G401 (cell line): ENCODE data around the gene COL23A1. TPM values are rescaled to one million over a fixed set of nuclear protein-coding genes. Genes with fewer than 3 reads are reported as not detected.

Source experiments
- DNase-seq: peaks from one replicate; pipeline ENCODE4 v3.0.0-alpha.2; 2015; ENCODE audit warnings: low spot score
- in situ Hi-C: cut with HindIII; loops from 2 replicates; pipeline ENCODE4 v1.10.0; 2016; ENCODE audit warnings: low sequenced_read_pairs, mixed read lengths
- total RNA-seq: library from RNA; depleted of rRNA; stranded (reverse); fragments of >200 nt; shearing (Covaris generic); gene quantifications from 2 replicates; pipeline ENCODE4 v1.2.3, GENCODE V29; 2014

COL23A1 gene
- total RNA-seq, 1 experiment from 2014 or later: not detected

DNA sequence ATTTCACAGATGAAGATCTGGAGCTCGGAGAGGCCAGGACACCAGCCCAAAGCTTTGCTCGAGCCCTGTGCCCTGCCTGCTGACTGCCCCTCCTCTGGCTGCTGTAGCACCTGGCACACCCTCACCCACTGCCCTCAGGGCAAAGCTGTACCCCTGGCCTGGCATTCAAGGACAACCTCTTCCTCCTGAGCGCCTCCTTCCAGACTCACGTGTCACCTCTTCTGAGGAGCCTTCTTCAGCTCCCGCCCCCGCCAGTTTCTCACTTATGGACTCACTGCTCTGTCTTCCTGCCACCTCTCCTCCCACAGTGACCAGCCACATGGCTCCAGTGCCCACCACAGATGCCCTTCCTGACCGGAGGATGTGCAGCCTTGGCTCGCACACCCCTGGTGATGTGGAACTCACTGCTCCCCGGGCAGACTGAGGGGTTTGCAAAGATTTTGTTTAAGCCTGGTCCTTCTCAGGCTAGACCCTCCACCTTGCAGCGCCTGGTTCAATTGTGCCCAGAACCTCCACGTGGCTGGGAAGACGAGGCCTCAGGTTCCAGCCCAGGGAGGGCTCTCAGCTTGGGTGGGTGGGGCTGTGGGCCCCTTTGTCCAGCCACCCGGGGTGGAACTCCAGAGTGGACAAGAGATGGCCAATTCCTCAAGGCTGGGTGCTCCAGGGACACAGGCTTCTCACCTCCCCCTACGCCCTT is 311.0 kb downstream of the COL23A1 start:
- DNase-seq: no peak
- in situ Hi-C loops: no loop called here

GRCh38 chr5:178278358-178279023 is 311.7 kb downstream of the COL23A1 start:
- in situ Hi-C loops: no loop called here
- no peak for DNase-seq

DNA sequence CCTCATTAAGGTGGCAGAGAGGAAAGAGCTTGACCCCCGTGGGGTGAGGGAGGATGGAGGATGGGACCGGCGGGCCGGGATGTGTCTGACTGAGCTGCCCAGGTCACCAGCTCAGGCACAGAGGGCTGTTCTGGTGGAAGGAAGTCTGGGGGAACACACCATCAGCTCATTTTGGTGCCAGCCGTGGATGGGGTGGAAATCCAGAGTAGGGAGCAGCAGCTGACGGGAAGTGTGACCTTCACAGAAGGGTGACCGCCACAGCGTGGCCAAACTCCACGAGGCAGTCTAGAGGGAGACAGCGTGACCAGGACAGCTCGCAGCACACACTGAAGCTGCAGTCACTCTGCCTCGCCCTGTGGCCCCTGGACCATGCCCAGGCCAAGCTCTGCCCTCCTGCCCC is 312.3 kb downstream of the COL23A1 start:
- DNase-seq: no peak
- in situ Hi-C loops: no loop called here

DNA sequence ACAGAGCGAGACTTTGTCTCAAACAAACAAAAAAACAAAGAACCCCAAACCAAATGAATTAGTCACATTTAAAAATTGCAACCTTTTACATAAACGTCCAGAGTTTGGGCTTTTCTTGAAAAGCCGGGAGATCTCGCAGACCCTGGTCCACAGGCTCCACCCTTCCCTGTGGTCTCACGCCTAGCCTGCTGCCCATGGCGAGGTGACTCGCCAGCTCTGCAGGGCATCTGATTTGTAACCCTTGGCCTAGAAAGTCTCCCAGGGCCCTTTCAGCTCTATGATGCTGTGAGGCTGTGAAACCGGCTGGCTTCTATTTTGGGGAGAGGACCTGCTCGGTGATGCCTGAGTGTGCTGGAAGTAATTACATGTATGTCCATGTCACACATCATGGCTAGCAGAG is 312.8 kb downstream of the COL23A1 start:
- in situ Hi-C loops: no loop called here
- no peak for DNase-seq

- in situ Hi-C loops: no loop called here
- no peak for DNase-seq
Observed at GRCh38 chr5:178274781-178275537, 315.2 kb downstream of the COL23A1 start.

DNA sequence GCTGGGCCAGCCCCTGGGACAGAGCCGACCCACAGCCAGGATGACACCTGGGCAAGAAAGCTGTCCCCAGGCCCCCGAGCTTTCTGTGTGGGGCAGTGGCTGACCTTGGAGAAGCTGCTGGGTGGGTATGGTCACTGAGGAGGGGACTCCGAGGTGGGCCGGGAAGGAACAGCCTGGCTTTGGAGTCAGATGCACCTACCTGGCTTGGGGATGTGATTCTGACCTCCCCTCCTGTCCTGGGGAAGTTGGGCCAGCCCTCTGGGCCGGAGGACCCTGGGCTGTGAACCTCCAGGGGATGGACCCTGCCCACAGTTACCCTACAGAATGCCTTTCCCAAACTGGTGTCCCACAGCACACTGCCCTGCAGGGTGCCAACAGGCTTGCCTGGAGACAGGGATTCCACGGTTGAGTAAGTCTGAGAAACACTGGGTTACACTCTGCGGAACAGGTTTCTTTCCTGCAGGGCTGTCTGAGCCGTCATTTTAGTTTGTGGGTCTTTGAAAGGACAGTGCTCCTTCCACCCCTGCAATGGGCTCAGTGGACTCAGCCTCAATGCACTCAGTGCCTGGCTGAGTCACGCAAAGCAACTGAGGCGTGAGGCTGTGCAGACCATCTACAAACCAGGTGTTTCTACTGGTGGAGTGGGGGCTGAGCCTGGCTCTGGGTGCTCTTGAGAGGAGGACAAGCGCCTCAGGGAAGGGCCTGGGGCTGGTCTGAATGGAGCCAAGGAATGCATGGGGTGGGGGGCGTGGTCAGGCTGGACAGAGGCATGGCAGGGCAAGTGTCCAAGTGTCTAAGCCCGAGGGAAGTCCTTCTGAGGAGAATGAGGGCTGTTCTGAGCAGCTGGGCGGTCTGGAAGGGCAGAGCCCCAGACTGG is 316.3 kb downstream of the COL23A1 start:
- no peak for DNase-seq
- in situ Hi-C loops: no loop called here

- peak; percentile 15 for DNase-seq
- in situ Hi-C loops: no loop called here
Observed at GRCh38 chr5:178273041-178273440, 317.2 kb downstream of the COL23A1 start.

DNA sequence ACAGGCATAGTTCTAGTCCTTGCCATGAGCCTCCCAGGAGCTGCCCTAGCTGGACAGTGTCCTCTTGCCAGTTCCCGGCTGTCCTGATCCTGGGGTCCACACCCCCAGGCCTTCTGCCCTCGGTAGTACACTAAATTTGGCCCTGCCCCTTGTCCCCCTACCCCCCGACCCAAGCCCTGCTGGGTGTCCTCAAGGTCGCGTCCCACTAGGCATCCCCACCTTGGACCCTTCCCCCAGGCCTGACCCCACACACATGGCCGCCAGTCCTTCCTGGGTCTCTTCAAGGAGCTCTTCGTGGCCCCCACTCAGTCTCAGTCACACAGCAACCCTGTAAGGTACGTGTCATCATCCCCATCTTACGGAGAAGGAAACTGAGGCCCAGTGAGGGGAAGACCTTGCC is 317.6 kb downstream of the COL23A1 start:
- in situ Hi-C loops: no loop called here
- no peak for DNase-seq

DNA sequence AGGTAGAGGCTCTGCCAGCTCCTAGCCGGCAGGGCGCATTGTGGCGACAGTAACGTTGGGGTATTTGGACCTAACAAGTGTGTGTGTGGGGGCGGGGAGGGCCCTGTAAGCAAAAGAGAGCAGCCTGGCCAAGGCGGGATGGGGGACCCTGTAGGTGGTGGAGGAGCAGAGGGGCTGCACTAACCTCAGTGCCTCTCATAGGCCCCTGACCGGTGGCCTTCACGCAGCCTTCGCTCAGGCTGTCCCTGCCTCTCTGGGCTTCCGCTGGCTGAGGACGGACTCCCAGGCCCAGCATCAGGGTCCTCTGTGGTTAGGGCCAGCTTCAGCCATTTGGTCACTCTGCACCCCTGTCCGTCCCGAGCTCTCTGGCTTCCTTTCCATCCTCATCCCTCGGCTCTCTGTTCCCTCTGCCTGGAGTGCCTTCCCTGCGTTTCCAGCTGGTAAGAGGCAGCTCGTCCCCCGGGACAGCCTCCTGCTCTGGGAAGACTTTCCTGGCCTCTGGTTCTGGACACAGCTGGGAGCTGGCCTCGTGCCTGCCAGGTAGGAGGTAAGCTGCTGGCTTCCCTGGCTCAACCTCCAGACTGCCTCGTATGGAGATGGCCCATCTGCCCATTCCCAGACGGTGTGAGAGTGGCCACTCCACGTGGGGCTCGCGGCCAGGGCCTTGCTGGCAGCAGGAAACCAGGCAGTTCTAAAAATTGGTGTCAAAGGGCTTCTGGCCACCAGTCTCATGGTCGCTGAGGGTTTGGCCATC is 318.3 kb downstream of the COL23A1 start:
- DNase-seq: peak; percentile 74
- in situ Hi-C loops: no loop called here

DNA sequence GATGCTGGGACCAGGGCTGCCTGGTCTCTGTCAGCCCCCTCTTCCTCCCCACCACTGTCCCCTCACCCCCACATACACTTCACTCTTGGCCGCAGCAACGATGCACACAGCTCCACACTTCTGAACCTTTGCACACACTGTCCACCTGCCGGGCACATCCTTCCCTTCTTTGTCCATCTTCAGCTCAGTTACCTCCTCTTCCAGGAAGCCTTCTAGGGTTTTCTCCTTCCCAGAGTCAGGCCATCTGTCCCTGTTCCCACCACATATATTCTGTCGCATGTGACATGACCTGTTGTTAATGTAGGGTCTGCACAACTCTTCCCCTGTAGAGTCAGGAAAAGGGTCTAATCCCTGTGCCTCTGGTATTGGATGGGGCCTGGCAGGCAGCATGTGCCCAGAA is 319.0 kb downstream of the COL23A1 start:
- in situ Hi-C loops: no loop called here

DNA sequence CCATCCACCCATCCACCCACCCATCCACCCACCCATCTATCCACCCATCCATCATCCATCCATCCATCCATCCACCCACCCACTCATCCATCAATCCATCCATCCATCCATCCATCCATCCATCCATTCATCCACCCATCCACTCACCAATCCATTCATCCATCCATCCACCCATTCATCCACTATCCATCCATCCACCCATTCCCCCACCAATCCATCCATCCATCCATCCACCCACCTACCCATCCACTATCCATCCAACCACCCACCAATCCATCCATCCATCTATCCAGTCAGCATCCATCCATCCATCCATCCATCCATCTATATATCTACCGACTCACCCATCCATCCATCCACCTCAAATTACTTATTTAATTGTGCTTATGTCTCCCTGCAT is 320.7 kb downstream of the COL23A1 start:
- DNase-seq: no peak
- in situ Hi-C loops: no loop called here

More for the DNA sequence above, 319.0 kb downstream of the COL23A1 start:
- no peak for DNase-seq

DNA sequence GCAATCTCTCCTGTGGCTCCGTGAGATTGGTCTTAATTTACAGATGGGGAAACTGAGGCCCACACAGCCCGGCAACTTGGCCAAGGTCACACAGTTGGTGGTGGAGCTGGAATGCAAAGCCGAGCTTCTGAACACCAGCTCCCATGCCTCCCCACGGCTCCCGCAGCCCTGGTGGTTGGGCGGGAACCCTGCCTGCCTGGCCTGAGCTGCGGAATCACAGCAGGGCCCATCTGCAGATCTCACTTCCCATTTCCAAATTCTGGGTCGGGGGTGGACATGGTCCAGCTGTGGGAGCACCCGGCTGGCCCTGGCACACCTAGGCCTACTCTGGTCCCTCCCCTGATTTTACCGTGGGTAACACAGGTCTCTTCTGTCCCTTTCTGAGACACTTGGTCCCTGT is 322.3 kb downstream of the COL23A1 start:
- in situ Hi-C loops: no loop called here
- DNase-seq: no peak

DNA sequence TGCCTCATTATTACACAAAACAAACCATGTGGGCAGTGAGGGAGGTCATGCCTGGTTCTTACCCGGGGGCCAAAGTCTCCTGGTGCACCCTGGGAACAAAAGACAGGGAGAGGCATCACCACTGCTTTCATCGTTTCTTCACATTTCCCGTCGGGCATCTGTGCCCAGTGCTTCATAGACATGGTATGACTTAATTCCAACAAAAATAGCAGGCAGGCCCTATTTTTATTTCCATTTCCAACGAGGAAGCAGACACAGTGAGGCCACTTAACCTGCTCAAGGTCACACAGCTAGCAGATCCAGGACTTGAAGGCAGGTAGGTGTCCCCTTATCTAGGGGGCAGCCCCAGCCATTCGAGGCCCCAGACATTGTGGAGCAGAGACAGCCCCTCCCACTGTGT is 322.9 kb downstream of the COL23A1 start:
- in situ Hi-C loops: no loop called here
- DNase-seq: no peak

DNA sequence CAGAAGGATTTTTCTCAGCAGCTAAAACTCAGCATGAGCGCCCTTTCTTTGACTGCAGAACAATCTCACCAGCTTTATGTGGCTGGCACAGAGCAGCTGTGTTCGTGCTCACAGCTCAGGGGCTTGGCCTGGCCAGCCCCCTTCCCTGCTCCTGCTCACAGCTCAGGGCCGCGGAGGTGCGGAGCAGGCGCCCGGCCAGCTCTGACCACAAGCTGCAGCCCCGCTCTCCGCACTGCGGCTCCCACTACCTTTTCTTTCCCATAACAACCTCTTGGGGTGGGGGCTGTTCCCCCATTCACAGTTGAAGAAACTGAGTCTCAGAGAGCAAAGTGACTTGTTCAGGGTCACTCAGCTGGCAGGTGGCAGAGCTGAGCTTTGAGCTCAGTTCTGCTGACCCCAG is 323.6 kb downstream of the COL23A1 start:
- in situ Hi-C loops: no loop called here
- no peak for DNase-seq

DNA sequence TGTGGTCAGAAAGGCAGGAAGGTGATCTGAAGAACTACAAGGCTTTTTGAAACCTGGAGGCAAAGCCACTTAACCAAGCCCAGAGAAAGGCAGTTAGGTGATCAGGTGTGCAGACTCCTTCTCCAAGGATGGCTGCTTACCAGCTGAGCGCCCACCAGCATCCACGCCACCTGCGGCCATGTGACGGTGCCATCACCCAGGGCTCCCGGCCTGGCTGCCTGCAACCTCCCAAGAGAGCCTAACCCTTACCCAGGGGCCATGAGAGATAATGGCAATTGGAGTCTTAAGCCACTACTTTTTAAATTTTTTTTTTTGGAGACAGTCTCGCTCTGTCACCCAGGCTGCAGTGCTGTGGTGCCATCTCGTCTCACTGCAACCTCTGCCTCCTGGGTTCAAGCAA is 324.4 kb downstream of the COL23A1 start:
- no peak for DNase-seq
- in situ Hi-C loops: no loop called here

DNA sequence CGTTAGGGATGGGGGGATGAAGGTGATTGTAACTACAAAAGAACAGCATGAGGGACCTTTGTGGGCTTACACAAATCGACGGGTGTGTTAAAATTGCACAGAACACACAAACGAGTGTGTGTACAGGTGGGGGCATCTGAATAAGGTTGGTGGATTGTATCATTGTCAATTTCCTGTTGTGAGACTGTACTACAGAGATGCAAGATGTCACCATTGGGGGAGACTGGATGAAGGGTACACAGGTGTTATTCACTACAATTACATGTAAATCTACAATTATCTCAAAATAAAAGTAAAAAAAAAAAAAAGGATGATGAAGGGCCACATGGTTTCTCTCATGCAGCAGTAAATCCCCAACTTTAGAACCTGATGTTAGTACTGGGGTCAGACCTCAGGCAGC is 326.1 kb downstream of the COL23A1 start:
- no peak for DNase-seq
- in situ Hi-C loops: no loop called here

GRCh38 chr5:178261666-178262600 is 328.3 kb downstream of the COL23A1 start:
- no peak for DNase-seq
- in situ Hi-C loops: no loop called here
